Vagina (tissue), 2 donors: Measurements from ENCODE around the gene FBH1. TPM values are rescaled to one million over a fixed set of nuclear protein-coding genes. Genes with fewer than 3 reads are reported as not detected.

Experiments used
- DNase-seq, 2 donors: peaks; one replicate each; pipeline ENCODE4 v3.0.0-alpha.2; 2017; ENCODE audit errors: extremely low spot score in 2 of 2
- H3K27ac ChIP-seq: fragments of 200-600 bp; sonication (generic); one replicate; pipeline ENCODE4 v1.5.1; 2019
- H3K27me3 ChIP-seq: fragments of 200-600 bp; sonication (generic); one replicate; pipeline ENCODE4 v1.5.1; 2019
- H3K36me3 ChIP-seq, 2 donors: fragments of 200-600 bp; sonication (generic); one replicate each; pipeline ENCODE4 v1.5.1; 2017 to 2019
- H3K4me1 ChIP-seq: fragments of 200-600 bp; sonication (generic); one replicate; pipeline ENCODE4 v1.5.1; 2019
- H3K4me3 ChIP-seq, 2 donors: fragments of 200-600 bp; sonication (generic); 1 replicate in 1 of 2; 2 replicates in 1 of 2; pipeline ENCODE4 v1.5.1; 2016 to 2019
- H3K9me3 ChIP-seq: fragments of 200-600 bp; sonication (generic); one replicate; pipeline ENCODE4 v1.5.1; 2019
- CTCF ChIP-seq, 3 experiments: fragments of 450-650 bp in 2 of 3; fragments of 200-600 bp in 1 of 3; sonication (generic) in 1 of 3; IDR thresholded peaks; one replicate each; pipeline ENCODE4 v1.5.1; 2017 to 2019; ENCODE audit warnings: antibody characterized with exemption in 3 of 3, mild to moderate bottlenecking in 2 of 3, moderate library complexity in 2 of 3
- POLR2A ChIP-seq, 2 donors: fragments of 450-650 bp; IDR thresholded peaks; one replicate each; pipeline ENCODE4 v1.6.1; 2017; ENCODE audit warnings: antibody characterized with exemption in 2 of 2, mild to moderate bottlenecking in 2 of 2, moderate library complexity in 2 of 2
- POLR2AphosphoS5 ChIP-seq, 2 donors: sonication (generic); formaldehyde crosslinking; IDR thresholded peaks; one replicate each; pipeline ENCODE4 v1.9.0; 2017; ENCODE audit warnings: antibody characterized with exemption in 2 of 2, mild to moderate bottlenecking in 2 of 2, low read depth in 1 of 2; ENCODE audit not compliant: insufficient read depth in 1 of 2
- intact Hi-C: fragments of 100-400 bp; cut with DNase I; formaldehyde crosslinking; loops from one replicate; pipeline ENCODE4 v1.15.1; 2023
- total RNA-seq: library from RNA; depleted of rRNA; stranded (reverse); fragments of >200 nt; gene quantifications from one replicate; pipeline ENCODE4 v1.2.3, GENCODE V29; 2016

Gene FBH1
- total RNA-seq, 1 donor from 2014 or later, result 108 TPM

- H3K27me3 ChIP-seq, result no peaks in the 10 kb centered on the region
- intact Hi-C loops, result no loop called here
- peak overlapping the region; percentile 94 to 96 for H3K4me3 ChIP-seq
- no peaks in the 10 kb centered on the region for H3K9me3 ChIP-seq
- H3K27ac ChIP-seq, result peak overlapping the region; percentile 98
- H3K36me3 ChIP-seq, result no peaks in the 10 kb centered on the region
- peak in 1 of 2 donors; percentile 88 for DNase-seq
- H3K4me1 ChIP-seq, result peaks cover 33% of the 10 kb centered on the region
- no peak for TF ChIP-seq CTCF (IDR thresholded peaks at IDR 0.05)
- TF ChIP-seq POLR2A (IDR thresholded peaks at IDR 0.05), result no peak
- peak in 1 of 2 donors; percentile 41 for TF ChIP-seq POLR2AphosphoS5 (IDR thresholded peaks at IDR 0.05; ENCODE audit: insufficient read depth in 1 of 2, low read depth in 1 of 2)
Observed at GRCh38 chr10:5976512-5977470, 86.7 kb downstream of the FBH1 start.

GRCh38 chr10:5977471-5978229, 87.6 kb downstream of the FBH1 start, which contains the start of gene IL15RA:
Gene IL15RA, minus strand, starts transcription at chr10:5977543. Its CDS starts 51 bp downstream, at chr10:5977492.
- no peaks in the 10 kb centered on the region for H3K27me3 ChIP-seq
- no peak for DNase-seq
- peak within 1 kb of the TSS; percentile 94 to 96 for H3K4me3 ChIP-seq
- peak in 1 of 2 donors; percentile 86 for TF ChIP-seq POLR2AphosphoS5 (IDR thresholded peaks at IDR 0.05; ENCODE audit: insufficient read depth in 1 of 2, low read depth in 1 of 2)
- peak in 1 of 2 donors; percentile 21 for TF ChIP-seq POLR2A (IDR thresholded peaks at IDR 0.05)
- TF ChIP-seq CTCF (IDR thresholded peaks at IDR 0.05), result no peak
- peak within 1 kb of the TSS; percentile 98 for H3K27ac ChIP-seq
- no peaks in the 10 kb centered on the region for H3K36me3 ChIP-seq
- intact Hi-C loops, result no loop called here
- H3K4me1 ChIP-seq, result peaks cover 24% of the 10 kb centered on the region
- H3K9me3 ChIP-seq, result no peaks in the 10 kb centered on the region

GRCh38 chr10:5978230-5978489, 88.1 kb downstream of the FBH1 start:
- Histone ChIP-seq H3K27me3 (no peaks in the 10 kb centered on the region), H3K27ac (peak overlapping the region; percentile 98), H3K36me3 (no peaks in the 10 kb centered on the region), H3K4me3 (peak overlapping the region; percentile 94 to 96), H3K9me3 (no peaks in the 10 kb centered on the region), H3K4me1 (peaks cover 23% of the 10 kb centered on the region)
- intact Hi-C loops, result no loop called here
- TF ChIP-seq CTCF (IDR thresholded peaks at IDR 0.05), result no peak
- no peak for DNase-seq

- Histone ChIP-seq H3K27ac (no peak overlapping the region), H3K9me3 (no peaks in the 10 kb centered on the region), H3K4me1 (peaks cover 27% of the 10 kb centered on the region), H3K4me3 (no peak overlapping the region), H3K27me3 (no peaks in the 10 kb centered on the region), H3K36me3 (no peaks in the 10 kb centered on the region)
- no peak for TF ChIP-seq POLR2A (IDR thresholded peaks at IDR 0.05)
- DNase-seq, result no peak
- intact Hi-C loops, result no loop called here
Observed at GRCh38 chr10:5981529-5981928, 91.5 kb downstream of the FBH1 start.

- TF ChIP-seq CTCF (IDR thresholded peaks at IDR 0.05) (no peak), POLR2A (IDR thresholded peaks at IDR 0.05) (no peak), POLR2AphosphoS5 (IDR thresholded peaks at IDR 0.05; ENCODE audit: insufficient read depth in 1 of 2, low read depth in 1 of 2) (no peak)
- Histone ChIP-seq H3K36me3 (no peaks in the 10 kb centered on the region), H3K4me1 (peaks cover 31% of the 10 kb centered on the region), H3K9me3 (no peaks in the 10 kb centered on the region), H3K4me3 (no peak overlapping the region), H3K27ac (peak overlapping the region; percentile 71), H3K27me3 (no peaks in the 10 kb centered on the region)
- no peak for DNase-seq
- intact Hi-C loops, result no loop called here
Observed at GRCh38 chr10:5983774-5984173, 93.7 kb downstream of the FBH1 start.
